GM12878 (cell line): ENCODE results near the gene ETHE1. TPM values are rescaled to one million over a fixed set of nuclear protein-coding genes. Genes with fewer than 3 reads are reported as not detected.

Source experiments
- ATAC-seq: fragments of 200-7000 bp; cut with Tn5 transposase; 3 replicates; pipeline ENCODE4 v1.9.1; 2020; ENCODE audit warnings: mild to moderate bottlenecking, moderate library complexity
- BruUV-seq: library from RNA; stranded (reverse); fragments of 400-500 nt; replicated peaks from 2 replicates; lab custom pipeline; 2021; lab: Mats Ljungman, UMichigan
- CTCF ChIA-PET: fragments of 300-600 bp; sonication (Branson Sonifier 250); formaldehyde crosslinking; extraction: SDS; loops from one replicate; lab custom pipeline; 2021; ENCODE audit warnings: inconsistent platforms; lab: Yijun Ruan, JAX
- POLR2A ChIA-PET: fragments of 350-600 bp; formaldehyde crosslinking; extraction: SDS; loops from one replicate; lab custom pipeline; 2021; ENCODE audit warnings: inconsistent platforms; lab: Charles Lee
- RAD21 ChIA-PET: fragments of 300-600 bp; sonication (Branson Sonifier 250); formaldehyde crosslinking; loops from one replicate; lab custom pipeline; 2023; ENCODE audit warnings: antibody characterized with exemption; ENCODE audit not compliant: unreplicated experiment; lab: Charles Lee
- SMC1A ChIA-PET: fragments of 300-600 bp; sonication (Branson Sonifier 250); formaldehyde crosslinking; loops from one replicate; lab custom pipeline; 2023; ENCODE audit not compliant: unreplicated experiment, uncharacterized antibody; lab: Charles Lee
- DNase-seq: peaks from one replicate; pipeline ENCODE4 v3.0.0-alpha.2; 2011; ENCODE audit warnings: low read depth, low spot score
- FAIRE-seq: peaks from 3 replicates; lab custom pipeline; 2011; peaks lifted over from hg19 to GRCh38; lab: Jason Lieb, UNC
- H2AFZ ChIP-seq: 2 replicates; pipeline ENCODE4 v1.6.0; 2011; ENCODE audit warnings: low read depth, low read length, control low read depth; ENCODE audit not compliant: control insufficient read depth
- H3K27ac ChIP-seq: 2 replicates; pipeline ENCODE4 v1.5.1; 2011; ENCODE audit warnings: control low read depth; ENCODE audit not compliant: control insufficient read depth, insufficient read depth
- H3K27me3 ChIP-seq, 2 experiments: replicated peaks in 1 of 2; 2 replicates each; pipeline versions ENCODE4 v1.6.0 to v1.6.1; 2011; ENCODE audit warnings: low read length in 1 of 2; ENCODE audit not compliant: control insufficient read depth in 2 of 2, insufficient read depth in 2 of 2
- H3K36me3 ChIP-seq, 2 experiments: 2 replicates each; pipeline ENCODE4 v1.5.1; 2011; ENCODE audit warnings: low read length in 1 of 2; ENCODE audit not compliant: control insufficient read depth in 2 of 2, insufficient read depth in 2 of 2
- H3K4me1 ChIP-seq: 2 replicates; pipeline ENCODE4 v1.6.1; 2011; ENCODE audit warnings: mild to moderate bottlenecking, low read length, moderate library complexity, mixed read lengths; ENCODE audit not compliant: control insufficient read depth, insufficient read depth
- H3K4me2 ChIP-seq: 2 replicates; pipeline ENCODE4 v1.6.0; 2011; ENCODE audit warnings: control low read depth; ENCODE audit not compliant: control insufficient read depth, insufficient read depth
- H3K4me3 ChIP-seq: fragments of 200-600 bp; sonication (generic); 2 replicates; pipeline ENCODE4 v1.5.1; 2016
- H3K79me2 ChIP-seq: 2 replicates; pipeline ENCODE4 v1.6.0; 2011; ENCODE audit warnings: low read length; ENCODE audit not compliant: control insufficient read depth, insufficient read depth
- H3K9ac ChIP-seq: 2 replicates; pipeline ENCODE4 v1.8.0; 2011; ENCODE audit warnings: low read length, control low read depth, mixed read lengths; ENCODE audit not compliant: control insufficient read depth, insufficient read depth
- H3K9me3 ChIP-seq: replicated peaks from 3 replicates; pipeline ENCODE4 v1.5.1; 2011; ENCODE audit warnings: mild to moderate bottlenecking, low read length; ENCODE audit not compliant: control insufficient read depth, insufficient read depth
- H4K20me1 ChIP-seq: 2 replicates; pipeline ENCODE4 v1.6.0; 2011; ENCODE audit not compliant: control insufficient read depth, insufficient read depth
- BCLAF1 ChIP-seq: fragments of 450-650 bp; IDR thresholded peaks from 2 replicates; pipeline ENCODE4 v1.6.1; 2017; ENCODE audit warnings: antibody characterized with exemption, mild to moderate bottlenecking, moderate library complexity
- BHLHE40 ChIP-seq, 2 experiments: fragments of 450-650 bp in 1 of 2; IDR thresholded peaks; 2 replicates each; pipeline ENCODE4 v1.6.1; 2011 to 2017; ENCODE audit warnings: low read depth in 2 of 2, borderline replicate concordance in 1 of 2, improper control_type of control experiment in 1 of 2, low read length in 1 of 2, mild to moderate bottlenecking in 1 of 2
- CEBPB ChIP-seq, 2 experiments: fragments of 150-350 bp in 1 of 2; IDR thresholded peaks; 2 replicates each; pipeline ENCODE4 v1.6.1; 2012 to 2014; ENCODE audit warnings: low read depth in 2 of 2, low read length in 2 of 2, borderline replicate concordance in 1 of 2, inconsistent platforms in 1 of 2
- CTCF ChIP-seq, 3 experiments: IDR thresholded peaks in 2 of 3; conservative IDR thresholded peaks in 1 of 3; 2 replicates each; pipeline ENCODE4 v1.5.1; 2011; ENCODE audit warnings: low read depth in 3 of 3, low read length in 3 of 3, mild to moderate bottlenecking in 3 of 3, control low read depth in 2 of 3, moderate library complexity in 2 of 3, inconsistent platforms in 1 of 3, mixed read lengths in 1 of 3; ENCODE audit not compliant: control insufficient read depth in 2 of 3, insufficient read depth in 1 of 3; ENCODE audit errors: extremely low read depth in 1 of 3
- NFYB ChIP-seq: IDR thresholded peaks from 2 replicates; pipeline ENCODE4 v1.6.1; 2011; ENCODE audit warnings: low read depth, mild to moderate bottlenecking, low read length, improper control_type of control experiment, moderate library complexity; ENCODE audit not compliant: insufficient read depth
- SIN3A ChIP-seq: IDR thresholded peaks from 2 replicates; pipeline ENCODE4 v1.6.1; 2012; ENCODE audit warnings: low read depth, low read length, improper control_type of control experiment
- USF2 ChIP-seq: IDR thresholded peaks from 2 replicates; pipeline ENCODE4 v1.6.1; 2011; ENCODE audit warnings: low read depth, low read length, improper control_type of control experiment, borderline replicate concordance
- WGBS: methylation state at CpG from one replicate; pipeline ENCODE4 v1.1.6; 2016; ENCODE audit warnings: low lambda C conversion rate; ENCODE audit not compliant: insufficient replicate concordance, insufficient coverage; ENCODE audit errors: missing lambda C conversion rate; 5-methylcytosine and 5-hydroxymethylcytosine counted together
- in situ Hi-C: fragments of 300-500 bp; cut with MboI; formaldehyde crosslinking; loops from 9 replicates; pipeline ENCODE4 v1.14.3; 2018; ENCODE audit warnings: mixed read lengths
- intact Hi-C: fragments of 100-400 bp; cut with micrococcal nuclease; formaldehyde crosslinking; loops from one replicate; pipeline ENCODE4 v1.14.2; 2022; ENCODE audit not compliant: unreplicated experiment
- polyA plus RNA-seq, 11 experiments: library from polyadenylated mRNA; depleted of rRNA in 4 of 11; unstranded in 6 of 11; stranded (reverse) in 5 of 11; fragments of >200 nt; fragmentation: Nextera tagmentation in 4 of 11; fragmentation: Illumina TruSeq in 1 of 11; extraction: Ambion mirVana in 4 of 11; extraction: Trizol in 1 of 11; gene quantifications; 1 replicate in 1 of 11; 2 replicates in 10 of 11; pipeline versions ENCODE4 v1.2.1 to v1.2.3, GENCODE V29; 2011 to 2016; ENCODE audit warnings: inconsistent platforms in 2 of 11, missing spikeins in 2 of 11, low read depth in 1 of 11
- total RNA-seq, 4 experiments: library from RNA; depleted of rRNA in 3 of 4; stranded (reverse); fragments of >200 nt in 3 of 4; fragmentation: Illumina TruSeq in 1 of 4; extraction: Trizol in 1 of 4; gene quantifications; 2 replicates each; pipeline versions ENCODE4 v1.2.1 to v1.2.3, GENCODE V29; 2013 to 2021

ETHE1 gene
- total and polyA plus RNA-seq, 10 of the 15 experiments (the other 5 are each of a cell fraction or from before 2014, with no cell fraction given), result 22.1 to 155 (median 52.7) TPM

GRCh38 chr19:43468354-43469159 is 58.4 kb downstream of the ETHE1 start (continued):
- TF ChIP-seq BCLAF1, result no peak

- Histone ChIP-seq H2AFZ (no peak overlapping the region), H3K9me3 (no peaks in the 10 kb centered on the region), H3K4me2 (no peak overlapping the region), H3K4me3 (no peak overlapping the region), H3K9ac (no peak overlapping the region), H3K27ac (no peak overlapping the region), H4K20me1 (no peaks in the 10 kb centered on the region), H3K36me3 (no peaks in the 10 kb centered on the region), H3K4me1 (peaks cover 8% of the 10 kb centered on the region; the same call in 1 of the 2 replicates), H3K79me2 (no peaks in the 10 kb centered on the region), H3K27me3 (no peaks in the 10 kb centered on the region)
- CTCF ChIA-PET, result interaction anchor here (3.1 kb wide), 1 partner anchor 52 kb away, joined by 11 read pairs; no protein-coding TSS in a partner anchor
- POLR2A ChIA-PET, result interaction anchor here (0.9 kb wide), 1 partner anchor 36 kb away, joined by 3 read pairs; no protein-coding TSS in a partner anchor
- no TSS peak for BruUV-seq
- ATAC-seq (no peak), FAIRE-seq (no peak), DNase-seq (no peak)
- SMC1A ChIA-PET, result interaction anchor here (1.1 to 1.5 kb wide), 4 partner anchors 21 to 57 kb away, joined by 3 to 4 read pairs (median 4); no protein-coding TSS in a partner anchor
- TF ChIP-seq USF2, result no peak
- no peak for TF ChIP-seq NFYB
- no peak for TF ChIP-seq CEBPB (IDR thresholded peaks at IDR 0.05; ENCODE audit: borderline replicate concordance in 1 of 2, low read depth in 2 of 2, low read length in 2 of 2)
- TF ChIP-seq CTCF (IDR thresholded peaks at IDR 0.05 in 2 of 3, conservative IDR thresholded peaks at IDR 0.05 in 1 of 3; ENCODE audit: control insufficient read depth in 2 of 3, extremely low read depth in 1 of 3, insufficient read depth in 1 of 3, low read depth in 3 of 3, low read length in 3 of 3), result no peak
- no peak for TF ChIP-seq BHLHE40 (IDR thresholded peaks at IDR 0.05; ENCODE audit: borderline replicate concordance in 1 of 2, low read depth in 2 of 2, low read length in 1 of 2)
- TF ChIP-seq SIN3A, result no peak
- in situ Hi-C loops, result no loop called here
- WGBS, result 38% methylated on average over 4 of the region's 4 CpGs
- RAD21 ChIA-PET, result no interaction called here
- intact Hi-C loops, result no loop called here
Observed at GRCh38 chr19:43467730-43468129, 59.3 kb downstream of the ETHE1 start.
